Measurements from ENCODE around the gene CROCC2.

CROCC2 gene

GRCh38 chr2:240963868-240964703 is 58.0 kb downstream of the CROCC2 start:
- TF ChIP-seq CTCF (IDR thresholded peaks at IDR 0.05), result no peak

GRCh38 chr2:240964704-240965295 is 58.7 kb downstream of the CROCC2 start:
- no peak for TF ChIP-seq CTCF (IDR thresholded peaks at IDR 0.05)

- no peak for TF ChIP-seq CTCF (IDR thresholded peaks at IDR 0.05)
These were observed 59.3 kb downstream of the CROCC2 start for GRCh38 chr2:240965296-240965904.

- TF ChIP-seq CTCF (IDR thresholded peaks at IDR 0.05), result no peak
These were observed 59.8 kb downstream of the CROCC2 start for GRCh38 chr2:240965905-240966456.

GRCh38 chr2:240966457-240966905 is 60.3 kb downstream of the CROCC2 start:
- no peak for TF ChIP-seq CTCF (IDR thresholded peaks at IDR 0.05)

- no peak for TF ChIP-seq CTCF (IDR thresholded peaks at IDR 0.05)
These were observed 61.0 kb downstream of the CROCC2 start for GRCh38 chr2:240966906-240967680.

Data from LNCAP (cell line).